K562 (cell line): ENCODE measurements around the gene NEB. TPM values are rescaled to one million over a fixed set of nuclear protein-coding genes. Genes with fewer than 3 reads are reported as not detected.

ENCODE experiments used
- ATAC-seq: fragments of 200-7000 bp; cut with Tn5 transposase; 3 replicates; pipeline ENCODE4 v1.9.1; 2020; ENCODE audit warnings: moderate library complexity
- BruUV-seq: library from RNA; stranded (reverse); fragments of 400-500 nt; replicated peaks from 2 replicates; lab custom pipeline; 2021; lab: Mats Ljungman, UMichigan
- CTCF ChIA-PET: fragments of 300-600 bp; formaldehyde crosslinking; extraction: SDS; loops from one replicate; lab custom pipeline; 2021; ENCODE audit warnings: low intra/inter-chr PET ratio; lab: Yijun Ruan, JAX
- POLR2A ChIA-PET: fragments of 300-600, 350-650 bp; sonication (Branson Sonifier 250); formaldehyde crosslinking; extraction: SDS; loops from one replicate; lab custom pipeline; 2021; ENCODE audit warnings: antibody characterized with exemption, inconsistent platforms; lab: Yijun Ruan, JAX
- DNase-seq, 4 experiments: peaks; one replicate each; pipeline versions ENCODE4 v3.0.0 to v3.0.0-alpha.2; 2011 to 2018; ENCODE audit warnings: low spot score in 3 of 4, mixed read lengths in 3 of 4; ENCODE audit errors: extremely low read depth in 1 of 4
- FAIRE-seq: peaks from 2 replicates; lab custom pipeline; 2011; peaks lifted over from hg19 to GRCh38; lab: Jason Lieb, UNC
- H2AFZ ChIP-seq: 2 replicates; pipeline ENCODE4 v1.6.0; 2011; ENCODE audit warnings: low read depth, low read length, control low read depth, inconsistent platforms
- H3K27ac ChIP-seq: fragments of 200-600 bp; 3 replicates; pipeline ENCODE4 v1.8.0; 2011; ENCODE audit warnings: low read depth, mild to moderate bottlenecking, control low read depth, inconsistent platforms, low read length, moderate library complexity, mixed read lengths; ENCODE audit errors: extremely low read depth
- H3K27me3 ChIP-seq, 2 experiments: fragments of 300-600 bp in 1 of 2; 2 replicates in 1 of 2; 3 replicates in 1 of 2; pipeline versions ENCODE4 v1.6.0 to v1.8.0; 2011; ENCODE audit warnings: inconsistent platforms in 2 of 2, low read length in 2 of 2, mild to moderate bottlenecking in 1 of 2, mixed read lengths in 1 of 2, moderate library complexity in 1 of 2; ENCODE audit not compliant: control insufficient read depth in 2 of 2, insufficient read depth in 2 of 2
- H3K36me3 ChIP-seq: fragments of 300-600 bp; 3 replicates; pipeline ENCODE4 v1.8.0; 2011; ENCODE audit warnings: mild to moderate bottlenecking, low read length, inconsistent platforms; ENCODE audit not compliant: control insufficient read depth, insufficient read depth
- H3K4me1 ChIP-seq, 2 experiments: fragments of 200-600 bp in 1 of 2; replicated peaks in 1 of 2; 2 replicates in 1 of 2; 3 replicates in 1 of 2; pipeline versions ENCODE4 v1.5.1 to v1.8.0; 2011; ENCODE audit warnings: inconsistent platforms in 2 of 2, low read length in 2 of 2, mild to moderate bottlenecking in 1 of 2, mixed read lengths in 1 of 2, moderate library complexity in 1 of 2; ENCODE audit not compliant: control insufficient read depth in 2 of 2, insufficient read depth in 2 of 2
- H3K4me2 ChIP-seq: 2 replicates; pipeline ENCODE4 v1.6.1; 2011; ENCODE audit warnings: low read length, control low read depth, inconsistent platforms, mixed read lengths; ENCODE audit not compliant: insufficient read depth
- H3K4me3 ChIP-seq: fragments of 200-600 bp; sonication (generic), shearing (Covaris generic); 2 replicates; pipeline ENCODE4 v1.5.1; 2016; ENCODE audit warnings: control low read depth, inconsistent platforms
- H3K79me2 ChIP-seq: fragments of 200-600 bp; 3 replicates; pipeline ENCODE4 v1.8.0; 2011; ENCODE audit warnings: low read length, inconsistent platforms; ENCODE audit not compliant: control insufficient read depth, insufficient read depth
- H3K9ac ChIP-seq, 2 experiments: 2 replicates each; pipeline versions ENCODE4 v1.6.0 to v1.6.1; 2011; ENCODE audit warnings: low read depth in 2 of 2, low read length in 2 of 2, control low read depth in 1 of 2, inconsistent platforms in 1 of 2, mild to moderate bottlenecking in 1 of 2, mixed read lengths in 1 of 2; ENCODE audit not compliant: insufficient read depth in 1 of 2
- H3K9me1 ChIP-seq: one replicate; pipeline ENCODE4 v1.6.0; 2011; ENCODE audit warnings: inconsistent platforms, mild to moderate bottlenecking, low read length, moderate library complexity; ENCODE audit not compliant: control insufficient read depth, insufficient read depth
- H3K9me3 ChIP-seq: replicated peaks from 2 replicates; pipeline ENCODE4 v1.5.1; 2011; ENCODE audit warnings: low read depth, low read length, inconsistent platforms; ENCODE audit not compliant: control insufficient read depth, insufficient read depth
- H4K20me1 ChIP-seq: replicated peaks from 2 replicates; pipeline ENCODE4 v1.6.1; 2011; ENCODE audit warnings: low read length, inconsistent platforms, mixed read lengths; ENCODE audit not compliant: control insufficient read depth, insufficient read depth
- ZHX1 ChIP-seq: fragments of 150-350 bp; conservative IDR thresholded peaks from 2 replicates; pipeline ENCODE4 v1.6.1; 2014; ENCODE audit warnings: low read length
- ZNF239 ChIP-seq: fragments of 250-450 bp; sonication (Bioruptor Pico); IDR thresholded peaks from 2 replicates; pipeline ENCODE4 v1.4.0; 2020; ENCODE audit warnings: mild to moderate bottlenecking
- WGBS: fragments of 100-300 bp; shearing (Covaris generic); methylation state at CpG from one replicate; pipeline ENCODE4 v1.1.6; 2016; ENCODE audit warnings: low coverage, mixed read lengths; ENCODE audit not compliant: insufficient coverage; ENCODE audit errors: missing lambda C conversion rate; 5-methylcytosine and 5-hydroxymethylcytosine counted together
- in situ Hi-C: fragments of 300-500 bp; cut with MboI; formaldehyde crosslinking; loops from 4 replicates; pipeline ENCODE4 v1.15.0; 2018; ENCODE audit warnings: inconsistent platforms, mixed read lengths
- intact Hi-C: fragments of 100-400 bp; cut with micrococcal nuclease; formaldehyde crosslinking; loops from 2 replicates; pipeline ENCODE4 v1.14.2; 2022
- polyA plus RNA-seq, 8 experiments: library from polyadenylated mRNA; depleted of rRNA in 4 of 8; stranded (reverse) in 5 of 8; unstranded in 3 of 8; fragments of >200 nt; fragmentation: Nextera tagmentation in 2 of 8; fragmentation: Illumina TruSeq in 1 of 8; extraction: Ambion mirVana in 2 of 8; extraction: Trizol in 1 of 8; gene quantifications; 2 replicates each; pipeline versions ENCODE4 v1.2.1 to v1.2.3, GENCODE V29; 2011 to 2014; ENCODE audit warnings: inconsistent platforms in 1 of 8, missing spikeins in 1 of 8
- total RNA-seq, 7 experiments: library from RNA; depleted of rRNA in 6 of 7; stranded (reverse); fragments of >200 nt in 6 of 7; fragmentation: Illumina TruSeq in 2 of 7; extraction: Trizol in 2 of 7; gene quantifications; 2 replicates each; pipeline versions ENCODE4 v1.2.1 to v1.2.3, GENCODE V29; 2011 to 2021; ENCODE audit warnings: low replicate concordance in 1 of 7

Gene NEB
- total and polyA plus RNA-seq, 9 of the 15 experiments (the other 6 are each of a cell fraction or from before 2014, with no cell fraction given) = 1.7 to 3.8 (median 2.9) TPM

DNA sequence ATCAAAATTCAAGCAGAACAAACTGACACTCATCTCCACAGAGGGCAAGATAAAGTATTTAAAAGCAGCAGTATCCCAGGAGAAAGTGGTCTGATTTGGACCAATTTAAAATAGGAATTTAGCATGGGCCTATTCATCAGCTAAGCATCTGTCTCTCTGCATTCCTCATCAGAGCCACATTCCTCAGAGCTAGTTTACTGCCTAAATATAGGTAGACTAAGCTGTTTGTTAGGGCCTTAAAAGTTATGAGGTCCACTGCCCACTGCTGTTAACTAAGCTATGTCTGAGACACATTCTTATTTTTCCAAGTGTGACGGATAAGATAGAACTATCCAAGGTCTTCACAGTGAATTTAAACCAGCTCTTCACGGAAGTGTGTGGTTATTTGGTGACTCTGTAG, 17.6 kb downstream of the NEB start:
- Histone ChIP-seq H3K9me3 (no peaks in the 10 kb centered on the region), H3K9ac (no peak overlapping the region), H3K4me2 (no peak overlapping the region), H3K4me3 (no peak overlapping the region), H4K20me1 (no peaks in the 10 kb centered on the region), H3K79me2 (no peaks in the 10 kb centered on the region), H3K27ac (no peak overlapping the region), H3K27me3 (0 out of 5 replicates have a peak, but pooled peaks cover 0 to 3% of the 10 kb centered on the region in 2 experiments), H3K9me1 (no peaks in the 10 kb centered on the region), H2AFZ (no peak overlapping the region), H3K36me3 (no peaks in the 10 kb centered on the region), H3K4me1 (peaks cover 0 to 8% of the 10 kb centered on the region in 2 experiments; a peak in 3 of 5 replicates)
- TF ChIP-seq ZHX1 (no peak), ZNF239 (CRISPR knock-in tag) (peak; percentile 44)
- BruUV-seq = no TSS peak
- intact Hi-C loops = no loop called here
- ATAC-seq (no peak), FAIRE-seq (no peak), DNase-seq (no peak)
- CTCF ChIA-PET = no interaction called here
- WGBS = 43% methylated on average over 2 of the region's 2 CpGs
- POLR2A ChIA-PET = interaction anchor here (1.5 to 1.8 kb wide), 2 partner anchors 12 kb away, joined by 3 to 6 read pairs; no protein-coding TSS in a partner anchor
- in situ Hi-C loops = no loop called here
